Fibroblast of peridontal ligament (primary cell): Measurements from ENCODE around the gene RASA2.

Experiments
- DNase-seq: peaks from one replicate; pipeline ENCODE4 v3.0.0-alpha.2; 2010; ENCODE audit errors: extremely low read depth

RASA2 gene

GRCh38 chr3:141537856-141538255 lies 51.0 kb downstream of the RASA2 start:
- DNase-seq = peak; percentile 47

GRCh38 chr3:141538568-141539240 lies 51.9 kb downstream of the RASA2 start:
- no peak for DNase-seq

- no peak for DNase-seq
These were observed 52.8 kb downstream of the RASA2 start for GRCh38 chr3:141539431-141540187.

- DNase-seq = no peak
These were observed 53.7 kb downstream of the RASA2 start for GRCh38 chr3:141540531-141540930.

- no peak for DNase-seq
These were observed 55.6 kb downstream of the RASA2 start for GRCh38 chr3:141542202-141542969.

- DNase-seq = no peak
These were observed 56.2 kb downstream of the RASA2 start for GRCh38 chr3:141542989-141543388.

GRCh38 chr3:141544697-141545096 lies 57.9 kb downstream of the RASA2 start:
- no peak for DNase-seq

- no peak for DNase-seq
These were observed 59.3 kb downstream of the RASA2 start for GRCh38 chr3:141546081-141546480.

- no peak for DNase-seq
These were observed 59.8 kb downstream of the RASA2 start for GRCh38 chr3:141546586-141546985.

GRCh38 chr3:141547791-141548190 lies 61.0 kb downstream of the RASA2 start:
- no peak for DNase-seq

GRCh38 chr3:141550926-141551665 lies 64.3 kb downstream of the RASA2 start:
- DNase-seq = no peak

- DNase-seq = no peak
These were observed 65.7 kb downstream of the RASA2 start for GRCh38 chr3:141552440-141552991.

GRCh38 chr3:141553055-141553454 lies 66.2 kb downstream of the RASA2 start:
- DNase-seq = no peak

GRCh38 chr3:141556034-141556433 lies 69.2 kb downstream of the RASA2 start:
- DNase-seq = no peak

GRCh38 chr3:141557961-141558706 lies 71.3 kb downstream of the RASA2 start:
- DNase-seq = no peak

- peak; percentile 92 for DNase-seq
These were observed 74.7 kb downstream of the RASA2 start for GRCh38 chr3:141561426-141562034.

GRCh38 chr3:141564241-141564640 lies 77.4 kb downstream of the RASA2 start:
- no peak for DNase-seq

- DNase-seq = no peak
These were observed 83.2 kb downstream of the RASA2 start for GRCh38 chr3:141570068-141570467.

- peak; percentile 58 for DNase-seq
These were observed 89.3 kb downstream of the RASA2 start for GRCh38 chr3:141575879-141576743.

- no peak for DNase-seq
These were observed 89.9 kb downstream of the RASA2 start for GRCh38 chr3:141576744-141577052.
